MM.1S (cell line): Measurements from ENCODE around the gene MEIOSIN.

Experiments
- EZH2 ChIP-seq: fragments of 300-600 bp; sonication (generic); optimal IDR thresholded peaks from 2 replicates; pipeline ENCODE3; 2017; ENCODE audit warnings: low read depth, mild to moderate bottlenecking, antibody characterized with exemption, low read length, mixed read lengths
- TF ChIP-seq, protein P1 (sequence below): fragments of 300-600 bp; sonication (generic); IDR thresholded peaks from 2 replicates; pipeline ENCODE4 v1.5.1; 2016; ENCODE audit warnings: antibody characterized with exemption, low read length, mixed read lengths

DNA sequence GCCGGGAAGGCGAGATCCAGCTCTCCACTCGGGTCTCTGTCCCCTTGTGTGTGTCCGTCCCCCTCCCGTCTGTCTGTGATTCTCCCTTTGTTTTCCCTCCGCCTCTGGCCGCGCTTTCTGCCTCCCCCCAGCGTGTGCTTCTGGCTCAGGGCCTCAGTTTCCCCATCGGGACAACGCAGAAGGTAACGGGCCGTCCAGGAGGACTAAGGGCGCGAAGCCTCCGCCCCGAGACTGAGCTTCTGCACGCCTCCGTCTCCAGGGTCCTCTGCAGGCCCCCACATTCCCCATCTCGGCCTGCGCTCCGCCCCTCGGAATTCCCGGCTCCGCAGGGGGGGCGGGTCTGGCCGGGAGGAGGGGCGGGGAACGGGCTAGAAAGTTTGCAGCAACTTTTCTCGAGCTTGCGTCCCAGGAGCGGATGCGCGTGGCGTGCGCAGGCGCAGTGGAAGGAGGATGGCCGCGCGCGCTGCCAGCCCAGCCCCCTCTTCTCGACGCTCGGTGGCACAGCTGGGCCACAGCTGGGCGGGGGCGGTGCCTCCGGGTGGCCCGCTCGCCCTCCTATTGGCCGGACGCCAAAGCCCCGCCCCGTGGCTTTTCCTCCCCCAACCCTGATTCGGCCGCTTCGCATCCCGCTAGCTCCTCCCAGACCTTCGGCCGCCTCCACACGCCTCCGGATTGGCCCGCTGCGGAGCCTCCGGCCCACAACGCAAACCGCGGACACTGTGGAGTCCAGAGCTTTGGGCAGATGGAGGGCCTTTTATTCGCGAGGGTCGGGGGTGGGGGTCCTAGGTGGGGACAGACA lies 35.9 kb downstream of the MEIOSIN start, which contains the start of gene SIX5:
- TF ChIP-seq, protein P1, sequence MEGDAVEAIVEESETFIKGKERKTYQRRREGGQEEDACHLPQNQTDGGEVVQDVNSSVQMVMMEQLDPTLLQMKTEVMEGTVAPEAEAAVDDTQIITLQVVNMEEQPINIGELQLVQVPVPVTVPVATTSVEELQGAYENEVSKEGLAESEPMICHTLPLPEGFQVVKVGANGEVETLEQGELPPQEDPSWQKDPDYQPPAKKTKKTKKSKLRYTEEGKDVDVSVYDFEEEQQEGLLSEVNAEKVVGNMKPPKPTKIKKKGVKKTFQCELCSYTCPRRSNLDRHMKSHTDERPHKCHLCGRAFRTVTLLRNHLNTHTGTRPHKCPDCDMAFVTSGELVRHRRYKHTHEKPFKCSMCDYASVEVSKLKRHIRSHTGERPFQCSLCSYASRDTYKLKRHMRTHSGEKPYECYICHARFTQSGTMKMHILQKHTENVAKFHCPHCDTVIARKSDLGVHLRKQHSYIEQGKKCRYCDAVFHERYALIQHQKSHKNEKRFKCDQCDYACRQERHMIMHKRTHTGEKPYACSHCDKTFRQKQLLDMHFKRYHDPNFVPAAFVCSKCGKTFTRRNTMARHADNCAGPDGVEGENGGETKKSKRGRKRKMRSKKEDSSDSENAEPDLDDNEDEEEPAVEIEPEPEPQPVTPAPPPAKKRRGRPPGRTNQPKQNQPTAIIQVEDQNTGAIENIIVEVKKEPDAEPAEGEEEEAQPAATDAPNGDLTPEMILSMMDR, result no peak
- no peak for TF ChIP-seq EZH2
